ENCODE measurements around the gene RPS6KA6. TPM values are rescaled to one million over a fixed set of nuclear protein-coding genes. Genes with fewer than 3 reads are reported as not detected.
A peak's percentile ranks its signal among the peaks of the same experiment; 100 is the strongest.

Gene RPS6KA6
- 36.0 TPM for total RNA-seq (ENCODE audit: unreplicated experiment)
- long read RNA-seq, partial matches to known transcripts = 0 of 1 reads
- long read RNA-seq, other reads (novel, unspliced or antisense) = 1 of 1 reads

- no peak for TF ChIP-seq CTCF (IDR thresholded peaks at IDR 0.05; ENCODE audit: partially characterized antibody, unreplicated experiment)
- peaks cover 2% of the 10 kb centered on the region for H3K4me1 Mint-ChIP-seq (ENCODE audit: low read depth, unreplicated experiment)
- peak; percentile 65 for DNase-seq
- H3K27ac Mint-ChIP-seq (ENCODE audit: unreplicated experiment) = peak within 1 kb of the TSS; percentile 79
- peak within 1 kb of the TSS; percentile 91 for H3K4me3 Mint-ChIP-seq (ENCODE audit: unreplicated experiment)
- no peaks in the 10 kb centered on the region for H3K36me3 Mint-ChIP-seq (ENCODE audit: unreplicated experiment)
- peaks cover 10% of the 10 kb centered on the region for H3K9me3 Mint-ChIP-seq (ENCODE audit: unreplicated experiment)
- H3K27me3 Mint-ChIP-seq (ENCODE audit: unreplicated experiment) = peaks cover 2% of the 10 kb centered on the region
Observed at GRCh38 chrX:84187533-84188319, at the start of gene RPS6KA6. Gene RPS6KA6, minus strand, starts transcription at chrX:84188199. Its CDS starts 300 bp downstream, at chrX:84187899.

GRCh38 chrX:84224741-84225140 is 36.7 kb upstream of the RPS6KA6 start:
- Mint-ChIP-seq H3K4me3 (ENCODE audit: unreplicated experiment) (no peak overlapping the region), H3K9me3 (ENCODE audit: unreplicated experiment) (no peaks in the 10 kb centered on the region), H3K27ac (ENCODE audit: unreplicated experiment) (no peak overlapping the region), H3K36me3 (ENCODE audit: unreplicated experiment) (no peaks in the 10 kb centered on the region), H3K4me1 (ENCODE audit: low read depth, unreplicated experiment) (peaks cover under 1% of the 10 kb centered on the region), H3K27me3 (ENCODE audit: unreplicated experiment) (no peaks in the 10 kb centered on the region)
- no peak for TF ChIP-seq CTCF (IDR thresholded peaks at IDR 0.05; ENCODE audit: partially characterized antibody, unreplicated experiment)
- DNase-seq = no peak

DNA sequence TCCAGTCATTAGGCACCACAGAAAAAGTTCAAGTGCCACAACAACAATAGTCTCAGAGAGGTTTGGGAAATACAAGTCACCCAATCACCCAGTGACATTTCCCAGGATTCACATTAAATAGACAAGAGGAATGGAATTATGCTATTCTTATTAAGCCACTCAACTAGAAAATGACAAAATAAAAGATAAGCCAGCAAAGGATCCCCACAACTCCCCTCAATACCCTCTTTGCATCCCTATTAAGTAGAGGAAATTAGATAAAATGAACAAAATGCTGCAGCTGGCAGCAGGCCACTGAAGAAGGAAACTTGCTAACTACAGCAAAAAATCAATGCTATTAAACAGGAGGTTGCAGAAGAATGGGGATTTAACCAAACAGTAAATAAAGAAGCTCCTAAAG is 35.3 kb upstream of the RPS6KA6 start:
- H3K36me3 Mint-ChIP-seq (ENCODE audit: unreplicated experiment) = no peaks in the 10 kb centered on the region
- H3K9me3 Mint-ChIP-seq (ENCODE audit: unreplicated experiment) = no peaks in the 10 kb centered on the region

GRCh38 chrX:84221181-84221580 is 33.2 kb upstream of the RPS6KA6 start:
- Mint-ChIP-seq H3K4me1 (ENCODE audit: low read depth, unreplicated experiment) (peaks cover 8% of the 10 kb centered on the region), H3K4me3 (ENCODE audit: unreplicated experiment) (no peak overlapping the region), H3K9me3 (ENCODE audit: unreplicated experiment) (no peaks in the 10 kb centered on the region), H3K27ac (ENCODE audit: unreplicated experiment) (no peak overlapping the region), H3K27me3 (ENCODE audit: unreplicated experiment) (no peaks in the 10 kb centered on the region), H3K36me3 (ENCODE audit: unreplicated experiment) (no peaks in the 10 kb centered on the region)
- no peak for DNase-seq
- TF ChIP-seq CTCF (IDR thresholded peaks at IDR 0.05; ENCODE audit: partially characterized antibody, unreplicated experiment) = no peak

More for the DNA sequence above, 35.3 kb upstream of the RPS6KA6 start:
- no peak overlapping the region for H3K27ac Mint-ChIP-seq (ENCODE audit: unreplicated experiment)
- no peaks in the 10 kb centered on the region for H3K27me3 Mint-ChIP-seq (ENCODE audit: unreplicated experiment)
- TF ChIP-seq CTCF (IDR thresholded peaks at IDR 0.05; ENCODE audit: partially characterized antibody, unreplicated experiment) = no peak
- peaks cover 7% of the 10 kb centered on the region for H3K4me1 Mint-ChIP-seq (ENCODE audit: low read depth, unreplicated experiment)
- no peak for DNase-seq
- H3K4me3 Mint-ChIP-seq (ENCODE audit: unreplicated experiment) = no peak overlapping the region

GRCh38 chrX:84219551-84219950 is 31.6 kb upstream of the RPS6KA6 start:
- Mint-ChIP-seq H3K9me3 (ENCODE audit: unreplicated experiment) (no peaks in the 10 kb centered on the region), H3K4me1 (ENCODE audit: low read depth, unreplicated experiment) (peaks cover 8% of the 10 kb centered on the region), H3K27ac (ENCODE audit: unreplicated experiment) (peak overlapping the region; percentile 90), H3K36me3 (ENCODE audit: unreplicated experiment) (no peaks in the 10 kb centered on the region), H3K4me3 (ENCODE audit: unreplicated experiment) (peak overlapping the region; percentile 67), H3K27me3 (ENCODE audit: unreplicated experiment) (no peaks in the 10 kb centered on the region)
- TF ChIP-seq CTCF (IDR thresholded peaks at IDR 0.05; ENCODE audit: partially characterized antibody, unreplicated experiment) = no peak
- no peak for DNase-seq

Measured in glutamatergic neuron (in vitro differentiated cells).